ENCODE measurements around the gene DGCR8.

The DGCR8 gene

GRCh38 chr22:20141186-20142077, 61.4 kb downstream of the DGCR8 start:
- DNase-seq (ENCODE audit: low read depth): no peak
- no peak for TF ChIP-seq CTCF (IDR thresholded peaks at IDR 0.05; ENCODE audit: control insufficient read depth, extremely low read depth, insufficient read depth)
- H3K4me3 ChIP-seq (ENCODE audit: low read depth, low read length): no peak overlapping the region

GRCh38 chr22:20142711-20143621, 62.9 kb downstream of the DGCR8 start:
- no peak for TF ChIP-seq CTCF (IDR thresholded peaks at IDR 0.05; ENCODE audit: control insufficient read depth, extremely low read depth, insufficient read depth)
- DNase-seq (ENCODE audit: low read depth): no peak
- H3K4me3 ChIP-seq (ENCODE audit: low read depth, low read length): no peak overlapping the region

GRCh38 chr22:20143883-20144665, 64.0 kb downstream of the DGCR8 start:
- DNase-seq (ENCODE audit: low read depth): no peak
- H3K4me3 ChIP-seq (ENCODE audit: low read depth, low read length): no peak overlapping the region
- TF ChIP-seq CTCF (IDR thresholded peaks at IDR 0.05; ENCODE audit: control insufficient read depth, extremely low read depth, insufficient read depth): no peak

GRCh38 chr22:20145206-20145831, 65.3 kb downstream of the DGCR8 start:
- no peak overlapping the region for H3K4me3 ChIP-seq (ENCODE audit: low read depth, low read length)
- no peak for TF ChIP-seq CTCF (IDR thresholded peaks at IDR 0.05; ENCODE audit: control insufficient read depth, extremely low read depth, insufficient read depth)
- no peak for DNase-seq (ENCODE audit: low read depth)

- no peak for DNase-seq (ENCODE audit: low read depth)
- TF ChIP-seq CTCF (IDR thresholded peaks at IDR 0.05; ENCODE audit: control insufficient read depth, extremely low read depth, insufficient read depth): no peak
- no peak overlapping the region for H3K4me3 ChIP-seq (ENCODE audit: low read depth, low read length)
These were observed 65.8 kb downstream of the DGCR8 start for GRCh38 chr22:20145832-20146223.

- no peak overlapping the region for H3K4me3 ChIP-seq (ENCODE audit: low read depth, low read length)
- DNase-seq (ENCODE audit: low read depth): no peak
- TF ChIP-seq CTCF (IDR thresholded peaks at IDR 0.05; ENCODE audit: control insufficient read depth, extremely low read depth, insufficient read depth): no peak
These were observed 66.7 kb downstream of the DGCR8 start for GRCh38 chr22:20146777-20147176.

Measured in LNCaP clone FGC (cell line).